Esophagus (tissue), 2 donors: ENCODE results near the gene SEPHS2. TPM values are rescaled to one million over a fixed set of nuclear protein-coding genes. Genes with fewer than 3 reads are reported as not detected.

Source experiments
- H3K27ac ChIP-seq, 2 donors: one replicate each; pipeline ENCODE4 v1.5.1; 2013; ENCODE audit warnings: low read depth in 2 of 2, mild to moderate bottlenecking in 2 of 2, inconsistent platforms in 1 of 2, low read length in 1 of 2, moderate library complexity in 1 of 2
- H3K27me3 ChIP-seq, 2 donors: one replicate each; pipeline ENCODE4 v1.6.1; 2013; ENCODE audit warnings: low read length in 2 of 2, control low read depth in 1 of 2, mild to moderate bottlenecking in 1 of 2; ENCODE audit not compliant: insufficient read depth in 2 of 2, control insufficient read depth in 1 of 2
- H3K36me3 ChIP-seq, 2 donors: one replicate each; pipeline ENCODE4 v1.6.1; 2013; ENCODE audit warnings: low read length in 1 of 2; ENCODE audit not compliant: control insufficient read depth in 2 of 2, insufficient read depth in 2 of 2
- H3K4me1 ChIP-seq, 2 donors: one replicate each; pipeline ENCODE4 v1.6.1; 2013; ENCODE audit warnings: low read length in 1 of 2; ENCODE audit not compliant: control insufficient read depth in 2 of 2, insufficient read depth in 2 of 2
- H3K4me3 ChIP-seq, 2 donors: one replicate each; pipeline ENCODE4 v1.5.1; 2013; ENCODE audit warnings: low read length in 2 of 2, mild to moderate bottlenecking in 2 of 2, low read depth in 1 of 2, moderate library complexity in 1 of 2
- H3K9me3 ChIP-seq, 2 donors: one replicate each; pipeline ENCODE4 v1.6.1; 2013; ENCODE audit warnings: mild to moderate bottlenecking in 2 of 2, low read depth in 1 of 2, low read length in 1 of 2, moderate library complexity in 1 of 2; ENCODE audit not compliant: control insufficient read depth in 2 of 2, insufficient read depth in 1 of 2
- WGBS, 2 donors: extraction: QIAGEN DNeasy Blood & Tissue Kit; methylation state at CpG; one replicate each; pipeline ENCODE4 v1.1.7; 2013; 5-methylcytosine and 5-hydroxymethylcytosine counted together
- polyA plus RNA-seq, 2 donors: library from polyadenylated mRNA; stranded (reverse); fragments of 200-250 nt; gene quantifications; one replicate each; pipeline ENCODE4 v1.2.3, GENCODE V29; 2013
- donor health status: healthy with polysubstance abuse.
- donor health status: Bipolar disorder and iron deficiency.

Gene SEPHS2
- polyA plus RNA-seq, 2 donors: 11.8 to 21.5 TPM

GRCh38 chr16:30438835-30439234 lies 6.8 kb downstream of the SEPHS2 start:
- Histone ChIP-seq H3K4me3 (no peak overlapping the region), H3K4me1 (no peaks in the 10 kb centered on the region), H3K27ac (no peak overlapping the region), H3K27me3 (no peaks in the 10 kb centered on the region), H3K9me3 (no peaks in the 10 kb centered on the region), H3K36me3 (no peaks in the 10 kb centered on the region)
- 87 to 95% methylated on average over 5 of the region's 5 CpGs for WGBS, 2 donors

GRCh38 chr16:30437511-30438046 lies 8.1 kb downstream of the SEPHS2 start:
- Histone ChIP-seq H3K36me3 (no peaks in the 10 kb centered on the region), H3K9me3 (no peaks in the 10 kb centered on the region), H3K27me3 (no peaks in the 10 kb centered on the region), H3K4me1 (no peaks in the 10 kb centered on the region), H3K27ac (no peak overlapping the region), H3K4me3 (no peak overlapping the region)
- WGBS, 2 donors: 44 to 45% methylated on average over 3 of the region's 3 CpGs

GRCh38 chr16:30434852-30435251 lies 10.8 kb downstream of the SEPHS2 start:
- Histone ChIP-seq H3K9me3 (no peaks in the 10 kb centered on the region), H3K27ac (no peak overlapping the region), H3K27me3 (no peaks in the 10 kb centered on the region), H3K4me1 (peaks cover 0 to 3% of the 10 kb centered on the region in 2 donors), H3K4me3 (no peak overlapping the region), H3K36me3 (no peaks in the 10 kb centered on the region)
- 39 to 45% methylated on average over 4 of the region's 4 CpGs for WGBS, 2 donors

GRCh38 chr16:30430428-30430970 lies 15.2 kb downstream of the SEPHS2 start:
- peaks cover 0 to 14% of the 10 kb centered on the region in 2 donors for H3K4me1 ChIP-seq
- no peaks in the 10 kb centered on the region for H3K9me3 ChIP-seq
- H3K36me3 ChIP-seq: no peaks in the 10 kb centered on the region
- WGBS, 2 donors: 53 to 59% methylated on average over 19 of the region's 19 CpGs
- no peak overlapping the region for H3K4me3 ChIP-seq
- peak overlapping the region; percentile 24 to 79 for H3K27ac ChIP-seq
- no peaks in the 10 kb centered on the region for H3K27me3 ChIP-seq

GRCh38 chr16:30429678-30430427 lies 15.8 kb downstream of the SEPHS2 start, which contains the start of gene DCTPP1:
DCTPP1 (minus strand) TSS chr16:30430030; CDS start chr16:30429980, 50 bp downstream.
- Histone ChIP-seq H3K27ac (peak within 1 kb of the TSS; percentile 63 to 89), H3K4me3 (peak within 1 kb of the TSS; percentile 68 to 79), H3K4me1 (peaks cover 0 to 14% of the 10 kb centered on the region in 2 donors), H3K27me3 (no peaks in the 10 kb centered on the region), H3K9me3 (no peaks in the 10 kb centered on the region), H3K36me3 (no peaks in the 10 kb centered on the region)
- 0 to 1% methylated on average over 49 of the region's 49 CpGs for WGBS, 2 donors

- H3K36me3 ChIP-seq: peaks cover 0 to 4% of the 10 kb centered on the region in 2 donors
- peaks cover 0 to 14% of the 10 kb centered on the region in 2 donors for H3K4me1 ChIP-seq
- peak overlapping the region; percentile 68 to 79 for H3K4me3 ChIP-seq
- H3K27me3 ChIP-seq: no peaks in the 10 kb centered on the region
- H3K27ac ChIP-seq: peak overlapping the region; percentile 63 to 89
- WGBS, 2 donors: 2 to 3% methylated on average over 11 of the region's 11 CpGs
- no peaks in the 10 kb centered on the region for H3K9me3 ChIP-seq
Observed at GRCh38 chr16:30429418-30429677, 16.3 kb downstream of the SEPHS2 start.

- no peaks in the 10 kb centered on the region for H3K9me3 ChIP-seq
- no peaks in the 10 kb centered on the region for H3K27me3 ChIP-seq
- peaks cover 0 to 11% of the 10 kb centered on the region in 2 donors for H3K36me3 ChIP-seq
- no peak overlapping the region for H3K27ac ChIP-seq
- WGBS, 2 donors: 91 to 93% methylated on average over 4 of the region's 4 CpGs
- H3K4me3 ChIP-seq: no peak overlapping the region
- peaks cover 0 to 14% of the 10 kb centered on the region in 2 donors for H3K4me1 ChIP-seq
Observed at GRCh38 chr16:30428055-30428454, 17.6 kb downstream of the SEPHS2 start.

GRCh38 chr16:30421010-30421409 lies 24.7 kb downstream of the SEPHS2 start:
- H3K27ac ChIP-seq: no peak overlapping the region
- whole genome bisulfite sequencing, 2 donors: 66 to 73% methylated on average over 5 of the region's 5 CpGs
- no peaks in the 10 kb centered on the region for H3K9me3 ChIP-seq
- no peak overlapping the region for H3K4me3 ChIP-seq
- H3K36me3 ChIP-seq: peaks cover 2 to 13% of the 10 kb centered on the region in 2 donors
- H3K4me1 ChIP-seq: peaks cover 0 to 5% of the 10 kb centered on the region in 2 donors
- no peaks in the 10 kb centered on the region for H3K27me3 ChIP-seq

- H3K36me3 ChIP-seq: peaks cover 2 to 3% of the 10 kb centered on the region in 2 donors
- peaks cover 0 to 5% of the 10 kb centered on the region in 2 donors for H3K4me1 ChIP-seq
- peak overlapping the region; percentile 61 to 66 for H3K4me3 ChIP-seq
- H3K27me3 ChIP-seq: no peaks in the 10 kb centered on the region
- 46 to 55% methylated on average over 31 of the region's 31 CpGs for WGBS, 2 donors
- H3K9me3 ChIP-seq: no peaks in the 10 kb centered on the region
- H3K27ac ChIP-seq: peak overlapping the region; percentile 93 to 96
Observed at GRCh38 chr16:30418350-30419181, 27.1 kb downstream of the SEPHS2 start.
